Testis (tissue), 3 donors: ENCODE data around the gene CENPP. TPM values are rescaled to one million over a fixed set of nuclear protein-coding genes. Genes with fewer than 3 reads are reported as not detected.

ENCODE experiments used
- DNase-seq: peaks from one replicate; pipeline ENCODE4 v3.0.0-alpha.2; 2019
- H3K27ac ChIP-seq, 2 donors: fragments of 200-600 bp; sonication (generic); one replicate each; pipeline ENCODE4 v1.5.1; 2019
- H3K27me3 ChIP-seq: fragments of 200-600 bp; sonication (generic); one replicate; pipeline ENCODE4 v1.5.1; 2019
- H3K36me3 ChIP-seq: fragments of 200-600 bp; sonication (generic); one replicate; pipeline ENCODE4 v1.5.1; 2017; ENCODE audit warnings: low read depth; ENCODE audit errors: missing control alignments
- H3K4me1 ChIP-seq: fragments of 200-600 bp; sonication (generic); one replicate; pipeline ENCODE4 v1.5.1; 2019
- H3K4me3 ChIP-seq, 2 donors: fragments of 200-600 bp; sonication (generic); one replicate each; pipeline ENCODE4 v1.5.1; 2017 to 2019
- H3K9me3 ChIP-seq: fragments of 200-600 bp; sonication (generic); one replicate; pipeline ENCODE4 v1.5.1; 2017
- CTCF ChIP-seq, 3 experiments: fragments of 450-650 bp in 2 of 3; fragments of 200-600 bp in 1 of 3; sonication (generic) in 1 of 3; IDR thresholded peaks; one replicate each; pipeline ENCODE4 v1.5.1; 2016 to 2019; ENCODE audit warnings: antibody characterized with exemption in 3 of 3, mild to moderate bottlenecking in 2 of 3, moderate library complexity in 1 of 3
- POLR2A ChIP-seq: fragments of 450-650 bp; IDR thresholded peaks from one replicate; pipeline ENCODE4 v1.6.1; 2017; ENCODE audit warnings: antibody characterized with exemption, mild to moderate bottlenecking, moderate library complexity
- WGBS, 2 donors: methylation state at CpG; one replicate each; pipeline ENCODE4 v1.1.5; 2018; 5-methylcytosine and 5-hydroxymethylcytosine counted together
- intact Hi-C: fragments of 100-400 bp; cut with DNase I; formaldehyde crosslinking; loops from one replicate; pipeline ENCODE4 v1.15.1; 2023; ENCODE audit warnings: low total_unique reads
- polyA plus RNA-seq: library from polyadenylated mRNA; stranded (reverse); fragments of 350-450 nt; fragmentation: Illumina TruSeq; extraction: RNeasy Lipid Tissue Mini Kit (QIAGEN cat#74804); gene quantifications from one replicate; pipeline ENCODE4 v1.2.3, GENCODE V29; 2014; ENCODE audit warnings: low read depth, low replicate concordance; ENCODE audit not compliant: insufficient read depth
- total RNA-seq, 2 donors: library from RNA; depleted of rRNA; stranded (reverse); fragments of >200 nt; gene quantifications; one replicate each; pipeline ENCODE4 v1.2.3, GENCODE V29; 2016

Gene CENPP
- total and polyA plus RNA-seq, 3 donors from 2014 or later = 8.1 to 12.1 (median 9.6) TPM

- intact Hi-C loops = loop anchor here (10.0 kb wide), 2 partner anchors 296 to 496 kb away; no protein-coding TSS in a partner anchor
- 83 to 87% methylated on average over 7 to 8 of the region's 8 CpGs for WGBS, 2 donors
- Histone ChIP-seq H3K4me3 (no peak overlapping the region), H3K27ac (no peak overlapping the region), H3K4me1 (no peaks in the 10 kb centered on the region), H3K9me3 (no peaks in the 10 kb centered on the region), H3K36me3 (peaks cover 3% of the 10 kb centered on the region), H3K27me3 (no peaks in the 10 kb centered on the region)
- DNase-seq = no peak
- TF ChIP-seq POLR2A (no peak), CTCF (IDR thresholded peaks at IDR 0.05) (no peak)
These were observed 314.8 kb downstream of the CENPP start for GRCh38 chr9:92640398-92641091.

- intact Hi-C loops = loop anchor here (10.0 kb wide), 2 partner anchors 296 to 496 kb away; no protein-coding TSS in a partner anchor
- no peak for TF ChIP-seq POLR2A
- no peak for TF ChIP-seq CTCF (IDR thresholded peaks at IDR 0.05)
- Histone ChIP-seq H3K4me3 (no peak overlapping the region), H3K27ac (no peak overlapping the region), H3K4me1 (no peaks in the 10 kb centered on the region), H3K36me3 (peaks cover 3% of the 10 kb centered on the region), H3K9me3 (no peaks in the 10 kb centered on the region), H3K27me3 (no peaks in the 10 kb centered on the region)
- 87 to 95% methylated on average over 13 to 20 of the region's 20 CpGs for WGBS, 2 donors
- DNase-seq = peak; percentile 9
These were observed 315.5 kb downstream of the CENPP start for GRCh38 chr9:92641092-92641809.

- Histone ChIP-seq H3K27ac (no peak overlapping the region), H3K27me3 (no peaks in the 10 kb centered on the region), H3K4me3 (no peak overlapping the region), H3K4me1 (no peaks in the 10 kb centered on the region), H3K9me3 (no peaks in the 10 kb centered on the region), H3K36me3 (peaks cover 3% of the 10 kb centered on the region)
- DNase-seq = peak; percentile 9
- no peak for TF ChIP-seq POLR2A
- TF ChIP-seq CTCF (IDR thresholded peaks at IDR 0.05) = no peak
- intact Hi-C loops = loop anchor here (10.0 kb wide), 2 partner anchors 297 to 497 kb away; no protein-coding TSS in a partner anchor
- 84 to 93% methylated on average over 8 of the region's 8 CpGs for WGBS, 2 donors
These were observed 316.3 kb downstream of the CENPP start for GRCh38 chr9:92642041-92642451.

- WGBS, 2 donors = 90 to 95% methylated on average over 7 of the region's 7 CpGs
- no peaks in the 10 kb centered on the region for H3K4me1 ChIP-seq
- H3K27me3 ChIP-seq = no peaks in the 10 kb centered on the region
- intact Hi-C loops = loop anchor here (10.0 kb wide), 2 partner anchors 298 to 498 kb away; no protein-coding TSS in a partner anchor
- H3K4me3 ChIP-seq = no peak overlapping the region
- TF ChIP-seq CTCF (IDR thresholded peaks at IDR 0.05) = no peak
- TF ChIP-seq POLR2A = no peak
- no peaks in the 10 kb centered on the region for H3K9me3 ChIP-seq
- DNase-seq = no peak
- H3K27ac ChIP-seq = no peak overlapping the region
- H3K36me3 ChIP-seq = peaks cover 3% of the 10 kb centered on the region
These were observed 316.8 kb downstream of the CENPP start for GRCh38 chr9:92642564-92642963.
